ENCODE measurements around the gene DACT1. TPM values are rescaled to one million over a fixed set of nuclear protein-coding genes. Genes with fewer than 3 reads are reported as not detected.

The DACT1 gene
- total and polyA plus RNA-seq, 2 of the 13 experiments (the other 11 are each of a cell fraction or from before 2014, with no cell fraction given) = 0.01 TPM; not detected in 1

DNA sequence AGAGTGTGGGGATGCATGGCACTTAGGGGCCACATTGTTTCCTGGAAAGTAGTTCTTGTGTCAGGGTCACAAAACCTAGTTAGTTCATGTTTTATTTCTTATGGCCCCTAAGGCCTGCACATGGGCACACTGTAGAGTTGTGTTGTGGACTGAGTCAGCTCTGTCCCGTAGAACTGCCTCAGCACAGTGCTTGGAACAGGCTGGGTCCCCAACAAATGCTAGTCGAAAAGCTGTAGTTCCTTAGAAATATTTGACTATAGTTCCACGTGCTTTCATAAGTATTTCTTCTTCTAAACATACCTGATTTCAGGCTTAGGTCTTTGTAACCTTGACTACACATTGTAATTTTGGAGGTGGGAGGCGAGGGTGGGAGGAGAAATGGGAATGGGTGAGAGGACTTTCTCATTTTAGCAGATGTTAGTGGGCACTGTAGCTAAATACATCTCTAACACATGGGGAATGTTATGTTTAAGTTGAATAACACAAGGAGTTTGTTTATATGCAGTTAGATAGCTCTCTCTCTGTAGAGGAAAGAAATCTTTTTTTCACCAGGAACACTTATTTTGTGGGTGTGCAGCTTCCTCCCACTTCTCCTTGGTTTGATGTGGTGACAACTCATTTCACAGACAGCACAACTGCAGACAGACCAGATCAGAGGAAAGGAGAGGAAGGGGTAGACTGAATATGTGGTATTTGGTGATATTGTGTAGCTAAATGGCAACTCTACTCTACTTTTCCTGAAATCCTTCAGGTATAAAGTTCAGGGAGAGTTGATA is 39.5 kb upstream of the DACT1 start (continued):
- TF ChIP-seq ZNF850 (CRISPR knock-in tag; conservative IDR thresholded peaks at IDR 0.05) (no peak), RNF2 (conservative IDR thresholded peaks at IDR 0.05; ENCODE audit: low read depth) (no peak), NKX3-1 (CRISPR knock-in tag; IDR thresholded peaks at IDR 0.05) (no peak), MAFF (IDR thresholded peaks at IDR 0.05; ENCODE audit: low read depth, low read length) (no peak), ZFP36L1 (CRISPR knock-in tag; IDR thresholded peaks at IDR 0.05) (no peak), ZNF547 (CRISPR knock-in tag; IDR thresholded peaks at IDR 0.05) (no peak), MTA3 (CRISPR knock-in tag; IDR thresholded peaks at IDR 0.05) (no peak), ZNF781 (CRISPR knock-in tag; IDR thresholded peaks at IDR 0.05; ENCODE audit: borderline replicate concordance, not compliant biosample characterization) (no peak)
- TF ChIP-seq, protein P1, sequence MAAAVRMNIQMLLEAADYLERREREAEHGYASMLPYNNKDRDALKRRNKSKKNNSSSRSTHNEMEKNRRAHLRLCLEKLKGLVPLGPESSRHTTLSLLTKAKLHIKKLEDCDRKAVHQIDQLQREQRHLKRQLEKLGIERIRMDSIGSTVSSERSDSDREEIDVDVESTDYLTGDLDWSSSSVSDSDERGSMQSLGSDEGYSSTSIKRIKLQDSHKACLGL (CRISPR knock-in tag; IDR thresholded peaks at IDR 0.05) = no peak

DNA sequence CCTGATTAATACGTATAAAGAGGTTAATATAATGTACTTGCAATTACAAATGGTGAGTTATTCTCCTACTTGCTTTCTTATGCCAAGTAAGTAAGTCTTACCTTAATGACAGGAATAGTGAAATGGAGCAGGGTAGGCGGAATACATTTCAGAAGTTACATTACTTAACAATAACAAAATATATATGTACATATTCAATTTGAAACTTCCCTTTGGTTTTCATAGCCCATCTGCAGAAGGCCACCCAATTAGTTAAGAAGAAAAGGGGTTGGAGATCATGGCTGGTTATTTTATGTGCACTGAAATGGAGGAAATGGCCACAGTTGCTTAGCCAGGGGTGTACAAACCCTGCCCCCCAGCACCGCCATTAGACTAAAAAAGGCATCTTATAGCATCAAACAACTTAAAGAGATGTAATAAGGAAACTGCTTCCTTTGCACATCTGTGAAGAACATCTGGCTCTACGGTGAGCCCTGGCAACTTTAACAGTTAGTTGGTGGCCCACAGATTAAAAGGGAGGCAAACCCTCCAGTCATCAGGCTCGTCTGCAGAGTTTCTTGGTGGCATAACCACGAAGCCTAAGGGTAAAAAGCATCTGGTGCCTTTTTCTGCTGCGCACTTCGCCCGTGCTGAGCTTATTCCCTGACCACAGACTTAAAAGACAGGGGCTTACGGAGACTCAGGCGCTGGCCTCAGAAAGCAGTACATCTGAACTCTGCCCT is 38.8 kb upstream of the DACT1 start:
- ChIA-PET CTCF (ENCODE audit: low intra/inter-chr PET ratio, low total read pairs) (no interaction called here), POLR2A (no interaction called here)
- no peaks in the 10 kb centered on the region for H3K27me3 ChIP-seq (ENCODE audit: control insufficient read depth in 1 of 2, insufficient read depth in 2 of 2, low read length in 2 of 2)
- H3K4me2 ChIP-seq (ENCODE audit: low read depth, low read length) = no peak overlapping the region
- no peak overlapping the region for H2AFZ ChIP-seq (ENCODE audit: low read length)
- H3K36me3 ChIP-seq (replicated peaks in 1 of 2; ENCODE audit: control insufficient read depth in 1 of 2, insufficient read depth in 2 of 2, low read length in 2 of 2) = no peaks in the 10 kb centered on the region
- H3K79me2 ChIP-seq (ENCODE audit: insufficient read depth, low read length) = no peaks in the 10 kb centered on the region
- H3K9me3 ChIP-seq (ENCODE audit: low read length) = no peaks in the 10 kb centered on the region
- no peak overlapping the region for H3K9ac ChIP-seq (ENCODE audit: insufficient read depth, low read depth, low read length)
- FAIRE-seq = no peak
- in situ Hi-C loops (cut with HindIII; ENCODE audit: extremely low pct_ligation_motif_present, low pct_unique_long_range_greater_than_20kb) = no loop called here
- H4K20me1 ChIP-seq (ENCODE audit: insufficient read depth, low read length) = no peaks in the 10 kb centered on the region
- no peaks in the 10 kb centered on the region for H3K4me1 ChIP-seq (ENCODE audit: insufficient read depth, low read length)
- BruUV-seq (replicated peaks) = no TSS peak
- DNase-seq (ENCODE audit: low spot score) = no peak
- 19% methylated on average over 10 of the region's 11 CpGs for WGBS (ENCODE audit: low lambda C conversion rate)
- no peak overlapping the region for H3K4me3 ChIP-seq (replicated peaks in 1 of 3; ENCODE audit: insufficient read depth in 1 of 3, low read depth in 2 of 3, low read length in 3 of 3)
- intact Hi-C loops (cut with micrococcal nuclease; ENCODE audit: unreplicated experiment) = no loop called here
- ATAC-seq = no peak
- no peak overlapping the region for H3K27ac ChIP-seq (ENCODE audit: extremely low read length, insufficient read depth, low read length)
- TF ChIP-seq ZNF317 (CRISPR knock-in tag; IDR thresholded peaks at IDR 0.05) (no peak), TSC22D2 (CRISPR knock-in tag; IDR thresholded peaks at IDR 0.05; ENCODE audit: borderline replicate concordance) (no peak), ZNF205 (CRISPR knock-in tag; IDR thresholded peaks at IDR 0.05) (no peak), ZNF567 (CRISPR knock-in tag; IDR thresholded peaks at IDR 0.05; ENCODE audit: borderline replicate concordance) (no peak), ZFP82 (CRISPR knock-in tag; IDR thresholded peaks at IDR 0.05; ENCODE audit: borderline replicate concordance) (no peak), KLF6 (CRISPR knock-in tag; IDR thresholded peaks at IDR 0.05) (no peak), PHB2 (IDR thresholded peaks at IDR 0.05; ENCODE audit: partially characterized antibody) (no peak), CCDC6 (CRISPR knock-in tag; IDR thresholded peaks at IDR 0.05) (no peak), HMG20B (CRISPR knock-in tag; conservative IDR thresholded peaks at IDR 0.05) (no peak), KLF15 (CRISPR knock-in tag; IDR thresholded peaks at IDR 0.05; ENCODE audit: borderline replicate concordance) (no peak), HNRNPH1 (optimal IDR thresholded peaks at IDR 0.05; ENCODE audit: low read depth, low read length) (no peak), ATF7 (IDR thresholded peaks at IDR 0.05) (no peak), ATF7 (CRISPR knock-in tag; IDR thresholded peaks at IDR 0.05) (no peak), ZNF264 (CRISPR knock-in tag; IDR thresholded peaks at IDR 0.05) (no peak), ZNF557 (CRISPR knock-in tag; IDR thresholded peaks at IDR 0.05) (no peak)
- TF ChIP-seq, protein P2, sequence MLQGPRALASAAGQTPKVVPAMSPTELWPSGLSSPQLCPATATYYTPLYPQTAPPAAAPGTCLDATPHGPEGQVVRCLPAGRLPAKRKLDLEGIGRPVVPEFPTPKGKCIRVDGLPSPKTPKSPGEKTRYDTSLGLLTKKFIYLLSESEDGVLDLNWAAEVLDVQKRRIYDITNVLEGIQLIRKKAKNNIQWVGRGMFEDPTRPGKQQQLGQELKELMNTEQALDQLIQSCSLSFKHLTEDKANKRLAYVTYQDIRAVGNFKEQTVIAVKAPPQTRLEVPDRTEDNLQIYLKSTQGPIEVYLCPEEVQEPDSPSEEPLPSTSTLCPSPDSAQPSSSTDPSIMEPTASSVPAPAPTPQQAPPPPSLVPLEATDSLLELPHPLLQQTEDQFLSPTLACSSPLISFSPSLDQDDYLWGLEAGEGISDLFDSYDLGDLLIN (CRISPR knock-in tag; IDR thresholded peaks at IDR 0.05; ENCODE audit: borderline replicate concordance) = no peak

Measured in HepG2 (cell line).